H7 (cell line): Measurements from ENCODE around the gene COPS8. TPM values are rescaled to one million over a fixed set of nuclear protein-coding genes. Genes with fewer than 3 reads are reported as not detected.

ENCODE experiments used
- DNase-seq: peaks from one replicate; pipeline ENCODE4 v3.0.0; 2012
- H3K27me3 ChIP-seq: 2 replicates; pipeline ENCODE4 v1.6.0; 2011; ENCODE audit warnings: mild to moderate bottlenecking, low read length; ENCODE audit not compliant: control insufficient read depth, insufficient read depth
- H3K36me3 ChIP-seq: replicated peaks from 2 replicates; pipeline ENCODE4 v1.5.1; 2011; ENCODE audit warnings: low read length; ENCODE audit not compliant: control insufficient read depth, insufficient read depth
- H3K4me3 ChIP-seq: 2 replicates; pipeline ENCODE4 v1.5.1; 2011; ENCODE audit warnings: low read depth, mild to moderate bottlenecking, control low read depth, low read length, moderate library complexity; ENCODE audit not compliant: insufficient read depth
- total RNA-seq: library from RNA; depleted of rRNA; stranded (reverse); fragments of >200 nt; shearing (Covaris generic); gene quantifications from 2 replicates; pipeline ENCODE4 v1.2.3, GENCODE V29; 2014

Gene COPS8
- total RNA-seq, 1 experiment from 2014 or later, result 101 TPM

DNA sequence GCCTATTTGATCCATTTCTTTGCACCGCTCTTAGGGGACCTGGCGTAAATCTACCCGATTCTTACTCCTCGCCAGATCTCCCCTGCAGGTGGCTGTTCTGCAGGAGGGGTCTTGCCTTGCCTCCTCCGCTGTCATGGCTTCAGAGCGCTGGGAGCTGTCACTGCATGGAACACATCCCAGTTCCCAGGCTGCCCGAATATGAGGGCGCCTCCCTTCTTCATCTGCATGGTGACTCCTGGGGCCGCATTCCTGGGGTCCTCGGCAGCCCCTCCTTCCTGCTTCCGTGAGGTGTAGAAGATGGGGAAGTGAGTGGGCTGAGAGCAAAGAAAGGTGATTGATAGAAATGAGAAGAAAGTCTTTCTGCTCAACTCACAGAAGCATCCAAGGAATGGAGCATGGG, 27.3 kb upstream of the COPS8 start:
- no peaks in the 10 kb centered on the region for H3K27me3 ChIP-seq
- no peak overlapping the region for H3K4me3 ChIP-seq
- no peak for DNase-seq
- H3K36me3 ChIP-seq, result no peaks in the 10 kb centered on the region

DNA sequence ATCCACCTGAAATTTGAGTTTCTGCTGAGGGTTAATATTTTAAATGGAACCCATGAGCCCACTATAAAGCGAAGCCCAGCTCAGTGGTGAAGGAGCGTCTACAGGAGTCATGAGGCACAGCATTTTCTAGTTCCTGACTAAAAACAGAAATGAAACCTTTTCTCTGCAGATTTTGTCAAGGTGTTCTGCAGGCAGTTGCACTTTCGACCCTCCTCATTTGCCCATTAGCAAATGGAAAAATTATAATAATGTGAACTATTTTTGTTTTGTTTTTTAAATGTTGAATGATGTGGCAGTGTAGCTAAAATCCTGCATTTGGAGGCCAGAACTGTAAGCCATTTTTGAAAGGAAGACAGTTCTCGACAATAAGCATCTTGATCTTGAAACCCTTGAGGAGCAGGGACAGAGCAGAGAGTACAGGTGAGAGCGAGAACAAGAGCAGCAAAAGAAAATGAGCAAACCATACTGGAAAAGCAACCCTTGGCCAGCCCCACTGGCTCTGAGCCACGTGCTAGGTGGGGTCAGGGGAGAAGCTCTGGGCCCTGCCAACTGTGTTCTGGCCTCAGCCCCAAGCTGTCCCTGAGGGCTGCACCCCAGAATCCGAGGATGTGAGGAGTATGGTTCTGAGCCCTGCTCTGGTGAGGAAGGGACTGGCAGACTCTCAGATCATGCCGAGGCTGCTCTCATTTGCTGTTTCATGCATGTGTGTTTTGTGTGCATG, 26.4 kb upstream of the COPS8 start:
- no peaks in the 10 kb centered on the region for H3K36me3 ChIP-seq
- no peak overlapping the region for H3K4me3 ChIP-seq
- no peaks in the 10 kb centered on the region for H3K27me3 ChIP-seq
- no peak for DNase-seq

- no peaks in the 10 kb centered on the region for H3K36me3 ChIP-seq
- DNase-seq, result peak; percentile 77
- H3K4me3 ChIP-seq, result no peak overlapping the region
- no peaks in the 10 kb centered on the region for H3K27me3 ChIP-seq
Measured at GRCh38 chr2:237060534-237061312, 25.0 kb upstream of the COPS8 start.

DNA sequence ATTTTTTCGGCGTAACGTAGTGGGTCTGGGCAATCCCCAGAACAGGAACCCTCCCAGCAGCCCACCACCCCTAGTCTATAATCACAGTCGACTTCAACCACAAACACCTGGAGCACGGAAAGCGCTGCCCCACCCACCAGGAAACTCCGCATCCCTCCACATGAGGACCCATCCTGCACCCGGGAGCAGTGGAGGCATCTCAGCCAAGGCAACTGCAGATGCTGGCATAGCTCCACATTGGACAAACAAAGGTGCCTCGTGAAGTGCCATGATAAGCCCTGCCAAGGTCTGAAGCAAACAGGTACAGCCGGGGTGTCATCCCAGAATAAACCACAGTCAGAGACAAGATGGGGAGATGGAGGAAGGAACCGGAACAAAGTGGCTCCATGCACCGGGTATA, 24.3 kb upstream of the COPS8 start:
- Histone ChIP-seq H3K27me3 (no peaks in the 10 kb centered on the region), H3K36me3 (no peaks in the 10 kb centered on the region), H3K4me3 (no peak overlapping the region)
- no peak for DNase-seq

- no peaks in the 10 kb centered on the region for H3K36me3 ChIP-seq
- no peak overlapping the region for H3K4me3 ChIP-seq
- no peak for DNase-seq
- H3K27me3 ChIP-seq, result no peaks in the 10 kb centered on the region
Measured at GRCh38 chr2:237062585-237062984, 23.1 kb upstream of the COPS8 start.

GRCh38 chr2:237064203-237065070, 21.3 kb upstream of the COPS8 start:
- H3K36me3 ChIP-seq, result no peaks in the 10 kb centered on the region
- no peak for DNase-seq
- H3K27me3 ChIP-seq, result no peaks in the 10 kb centered on the region
- H3K4me3 ChIP-seq, result no peak overlapping the region

GRCh38 chr2:237065071-237065377, 20.7 kb upstream of the COPS8 start:
- no peak overlapping the region for H3K4me3 ChIP-seq
- H3K27me3 ChIP-seq, result no peaks in the 10 kb centered on the region
- no peak for DNase-seq
- no peaks in the 10 kb centered on the region for H3K36me3 ChIP-seq

DNA sequence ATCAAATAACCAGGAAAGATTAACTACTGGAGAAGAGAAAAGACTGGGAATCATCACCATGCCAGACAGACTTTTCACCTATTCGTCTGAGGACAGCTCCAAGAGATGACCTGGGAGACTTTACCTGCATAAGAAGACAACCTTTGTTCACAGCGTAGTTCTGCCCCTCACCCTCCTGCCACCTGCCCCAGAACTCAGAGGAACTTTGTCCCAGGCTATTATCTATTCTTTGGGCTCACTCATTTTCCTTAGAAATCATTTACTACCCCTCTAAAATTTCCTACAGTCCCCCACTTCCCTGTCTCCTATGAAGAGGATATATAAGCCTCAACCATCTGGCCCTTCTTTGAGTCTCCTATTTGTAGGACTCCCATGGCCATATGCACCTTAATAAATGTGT, 19.3 kb upstream of the COPS8 start:
- Histone ChIP-seq H3K36me3 (no peaks in the 10 kb centered on the region), H3K4me3 (no peak overlapping the region), H3K27me3 (no peaks in the 10 kb centered on the region)
- no peak for DNase-seq

GRCh38 chr2:237068005-237068576, 17.6 kb upstream of the COPS8 start:
- H3K27me3 ChIP-seq, result no peaks in the 10 kb centered on the region
- no peaks in the 10 kb centered on the region for H3K36me3 ChIP-seq
- DNase-seq, result no peak
- H3K4me3 ChIP-seq, result no peak overlapping the region

GRCh38 chr2:237072067-237072931, 13.4 kb upstream of the COPS8 start:
- no peaks in the 10 kb centered on the region for H3K36me3 ChIP-seq
- no peaks in the 10 kb centered on the region for H3K27me3 ChIP-seq
- H3K4me3 ChIP-seq, result no peak overlapping the region
- peak; percentile 71 for DNase-seq

DNA sequence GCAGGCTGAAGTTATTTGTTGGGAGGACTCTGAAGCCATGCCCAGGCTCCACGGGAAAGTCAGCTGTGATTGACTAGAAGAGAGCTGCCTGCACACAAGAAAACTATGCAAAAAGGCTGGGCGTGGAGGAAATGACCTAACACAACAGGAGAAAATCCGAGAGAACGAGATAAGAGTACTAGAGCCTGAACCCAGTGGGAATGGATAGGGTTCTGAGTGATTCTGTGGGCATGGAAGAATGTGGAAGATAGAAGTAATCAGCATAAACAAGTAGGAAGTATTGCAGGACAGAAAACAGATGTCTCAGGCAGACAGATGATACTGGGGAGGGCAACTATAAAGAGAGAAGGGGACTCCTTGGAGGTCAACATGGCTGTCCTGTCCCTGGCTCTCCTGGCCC, 12.1 kb upstream of the COPS8 start:
- H3K36me3 ChIP-seq, result no peaks in the 10 kb centered on the region
- no peaks in the 10 kb centered on the region for H3K27me3 ChIP-seq
- no peak for DNase-seq
- no peak overlapping the region for H3K4me3 ChIP-seq

DNA sequence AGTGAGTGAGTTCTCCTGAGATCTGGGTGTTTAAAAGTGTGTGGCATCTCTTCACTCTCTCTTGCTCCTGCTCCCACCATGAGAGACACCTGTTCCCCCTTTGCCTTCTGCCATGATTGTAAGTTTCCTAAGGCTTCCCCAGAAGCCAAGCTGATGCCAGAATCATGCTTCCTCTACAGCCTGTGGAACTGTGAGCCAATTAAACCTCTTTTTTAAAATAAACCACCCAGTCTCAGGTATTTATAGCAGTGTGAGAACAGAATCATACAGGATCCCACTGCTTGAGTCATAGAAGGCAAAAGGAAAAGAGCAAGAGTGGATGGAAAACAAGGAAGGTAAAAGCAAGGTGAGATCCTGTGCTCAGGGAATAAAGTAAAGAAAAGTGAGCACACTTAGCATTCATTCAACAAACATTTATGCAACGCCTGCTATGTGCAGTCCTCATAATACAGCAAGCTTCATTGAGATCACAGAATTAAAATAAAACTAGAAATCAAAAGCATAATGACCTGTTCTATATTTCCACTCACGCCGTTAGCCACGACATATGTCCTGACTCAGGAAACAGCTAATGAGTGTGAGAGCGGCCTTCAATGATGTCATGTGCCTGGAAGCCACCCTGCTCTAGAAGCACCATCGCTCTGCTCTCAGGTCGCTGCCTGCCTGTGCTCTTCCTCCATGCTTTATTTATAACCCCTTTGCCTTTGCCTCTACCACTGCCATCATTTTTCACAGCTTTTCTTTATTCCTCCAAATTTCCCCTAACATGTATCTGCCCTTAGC, 11.3 kb upstream of the COPS8 start:
- DNase-seq, result no peak
- no peaks in the 10 kb centered on the region for H3K27me3 ChIP-seq
- no peak overlapping the region for H3K4me3 ChIP-seq
- no peaks in the 10 kb centered on the region for H3K36me3 ChIP-seq
